Tibial nerve (tissue), 4 donors: ENCODE measurements around the gene PHOSPHO1. TPM values are rescaled to one million over a fixed set of nuclear protein-coding genes. Genes with fewer than 3 reads are reported as not detected.

Source experiments
- DNase-seq, 2 donors: peaks; one replicate each; pipeline ENCODE4 v3.0.0-alpha.2; 2019; ENCODE audit warnings: low spot score in 2 of 2
- H3K27ac ChIP-seq, 4 donors: fragments of 200-600 bp; sonication (generic) in 3 of 4; one replicate each; pipeline ENCODE4 v1.5.1; 2017 to 2019; ENCODE audit warnings: mild to moderate bottlenecking in 1 of 4
- H3K27me3 ChIP-seq, 2 donors: fragments of 200-600 bp; sonication (generic) in 1 of 2; one replicate each; pipeline versions ENCODE4 v1.5.1 to v1.6.0; 2017 to 2019
- H3K36me3 ChIP-seq, 3 donors: fragments of 200-600 bp; sonication (generic); one replicate each; pipeline ENCODE4 v1.5.1; 2018 to 2019
- H3K4me1 ChIP-seq, 4 donors: fragments of 200-600 bp; sonication (generic) in 3 of 4; one replicate each; pipeline ENCODE4 v1.5.1; 2017 to 2019
- H3K4me3 ChIP-seq, 4 donors: fragments of 200-600 bp; sonication (generic) in 3 of 4; one replicate each; pipeline ENCODE4 v1.5.1; 2017 to 2019; ENCODE audit warnings: mild to moderate bottlenecking in 1 of 4, moderate library complexity in 1 of 4
- H3K9me3 ChIP-seq, 4 donors: fragments of 200-600 bp; sonication (generic) in 3 of 4; one replicate each; pipeline ENCODE4 v1.5.1; 2017 to 2019
- CTCF ChIP-seq, 5 experiments: fragments of 200-600 bp in 3 of 5; fragments of 450-650 bp in 2 of 5; sonication (generic) in 3 of 5; IDR thresholded peaks; one replicate each; pipeline ENCODE4 v1.5.1; 2016 to 2019; ENCODE audit warnings: antibody characterized with exemption in 5 of 5, mild to moderate bottlenecking in 3 of 5, moderate library complexity in 2 of 5
- EP300 ChIP-seq, 2 donors: sonication (generic); formaldehyde crosslinking; IDR thresholded peaks; one replicate each; pipeline ENCODE4 v1.6.1; 2017; ENCODE audit warnings: antibody characterized with exemption in 2 of 2, mild to moderate bottlenecking in 1 of 2
- POLR2A ChIP-seq, 2 donors: fragments of 450-650 bp; IDR thresholded peaks; one replicate each; pipeline ENCODE4 v1.6.1; 2017; ENCODE audit warnings: antibody characterized with exemption in 2 of 2, mild to moderate bottlenecking in 2 of 2, moderate library complexity in 2 of 2
- WGBS, 2 donors: methylation state at CpG; one replicate each; pipeline ENCODE4 v1.1.5; 2018; 5-methylcytosine and 5-hydroxymethylcytosine counted together
- total RNA-seq, 4 donors: library from RNA; depleted of rRNA; stranded (reverse); fragments of >200 nt; gene quantifications; one replicate each; pipeline ENCODE4 v1.1.0, GENCODE V29; 2016

The PHOSPHO1 gene
- total RNA-seq, 4 donors from 2014 or later: 0.21 to 1.3 (median 0.98) TPM; not detected in 1

GRCh38 chr17:49217651-49218413 is 12.8 kb downstream of the PHOSPHO1 start:
- peak overlapping the region in 2 of 4 donors; percentile 29 to 59 for H3K27ac ChIP-seq

GRCh38 chr17:49216953-49217650 is 13.5 kb downstream of the PHOSPHO1 start:
- TF ChIP-seq EP300 (IDR thresholded peaks at IDR 0.05) (peak in 1 of 2 donors; percentile 82), CTCF (IDR thresholded peaks at IDR 0.05) (no peak)
- peaks cover 0 to 33% (median 16%) of the 10 kb centered on the region in 4 donors for H3K4me1 ChIP-seq
- peak; percentile 30 to 64 for DNase-seq

More at GRCh38 chr17:49217651-49218413, 12.8 kb downstream of the PHOSPHO1 start:
- Histone ChIP-seq H3K4me1 (peaks cover 0 to 33% (median 16%) of the 10 kb centered on the region in 4 donors), H3K4me3 (no peak overlapping the region), H3K27me3 (peaks cover 0 to 44% of the 10 kb centered on the region in 2 donors), H3K36me3 (no peaks in the 10 kb centered on the region), H3K9me3 (no peaks in the 10 kb centered on the region)
- peak in 1 of 2 donors; percentile 68 for DNase-seq
- WGBS, 2 donors: 55 to 61% methylated on average over 17 of the region's 17 CpGs
- TF ChIP-seq POLR2A (IDR thresholded peaks at IDR 0.05) (no peak), EP300 (IDR thresholded peaks at IDR 0.05) (peak in 1 of 2 donors; percentile 87)

GRCh38 chr17:49216482-49216881 is 14.1 kb downstream of the PHOSPHO1 start:
- H3K4me3 ChIP-seq: no peak overlapping the region
- WGBS, 2 donors: 82 to 88% methylated on average over 13 of the region's 13 CpGs
- peak overlapping the region in 3 of 4 donors; percentile 18 to 25 (median 24) for H3K27ac ChIP-seq
- TF ChIP-seq EP300 (IDR thresholded peaks at IDR 0.05): no peak
- no peak for TF ChIP-seq CTCF (IDR thresholded peaks at IDR 0.05)
- TF ChIP-seq POLR2A (IDR thresholded peaks at IDR 0.05): no peak
- peaks cover 0 to 30% of the 10 kb centered on the region in 2 donors for H3K27me3 ChIP-seq
- H3K9me3 ChIP-seq: no peaks in the 10 kb centered on the region
- H3K36me3 ChIP-seq: no peaks in the 10 kb centered on the region
- peaks cover 0 to 33% (median 16%) of the 10 kb centered on the region in 4 donors for H3K4me1 ChIP-seq
- DNase-seq: no peak

More at GRCh38 chr17:49216953-49217650, 13.5 kb downstream of the PHOSPHO1 start:
- Histone ChIP-seq H3K27ac (peak overlapping the region in 3 of 4 donors; percentile 24 to 29 (median 25)), H3K27me3 (peaks cover 0 to 36% of the 10 kb centered on the region in 2 donors), H3K9me3 (no peaks in the 10 kb centered on the region), H3K4me3 (no peak overlapping the region), H3K36me3 (no peaks in the 10 kb centered on the region)
- WGBS, 2 donors: 52 to 59% methylated on average over 11 of the region's 11 CpGs

GRCh38 chr17:49214676-49215360 is 15.8 kb downstream of the PHOSPHO1 start:
- Histone ChIP-seq H3K27ac (peak overlapping the region in 3 of 4 donors; percentile 28 to 56 (median 34)), H3K4me3 (no peak overlapping the region), H3K27me3 (peaks cover 0 to 27% of the 10 kb centered on the region in 2 donors), H3K36me3 (no peaks in the 10 kb centered on the region), H3K9me3 (no peaks in the 10 kb centered on the region), H3K4me1 (peaks cover 0 to 33% (median 16%) of the 10 kb centered on the region in 4 donors)
- WGBS, 2 donors: 52 to 60% methylated on average over 12 of the region's 12 CpGs
- DNase-seq: peak in 1 of 2 donors; percentile 27
- TF ChIP-seq CTCF (IDR thresholded peaks at IDR 0.05) (no peak), EP300 (IDR thresholded peaks at IDR 0.05) (peak in 1 of 2 donors; percentile 11)

GRCh38 chr17:49213847-49214246 is 16.7 kb downstream of the PHOSPHO1 start:
- DNase-seq: no peak
- no peak for TF ChIP-seq POLR2A (IDR thresholded peaks at IDR 0.05)
- no peak for TF ChIP-seq CTCF (IDR thresholded peaks at IDR 0.05)
- TF ChIP-seq EP300 (IDR thresholded peaks at IDR 0.05): no peak
- Histone ChIP-seq H3K36me3 (no peaks in the 10 kb centered on the region), H3K27ac (peak overlapping the region in 3 of 4 donors; percentile 28 to 41 (median 32)), H3K4me1 (peaks cover 0 to 28% (median 13%) of the 10 kb centered on the region in 4 donors), H3K4me3 (peak overlapping the region in 1 of 4 donors; percentile 26), H3K27me3 (peaks cover 0 to 27% of the 10 kb centered on the region in 2 donors), H3K9me3 (no peaks in the 10 kb centered on the region)
- 82 to 84% methylated on average over 2 of the region's 2 CpGs for WGBS, 2 donors
